Adrenal gland (tissue), 12 donors: ENCODE measurements around the gene UROD. TPM values are rescaled to one million over a fixed set of nuclear protein-coding genes. Genes with fewer than 3 reads are reported as not detected.
A peak's percentile ranks its signal among the peaks of the same experiment; 100 is the strongest.

Experiments
- DNase-seq, 7 donors: peaks; one replicate each; pipeline ENCODE4 v3.0.0-alpha.2; 2019 to 2020
- H3K27ac ChIP-seq, 5 donors: fragments of 200-600 bp; sonication (generic) in 4 of 5; 1 replicate in 3 of 5; 2 replicates in 2 of 5; pipeline versions ENCODE4 v1.5.1 to v1.8.0; 2016 to 2020; ENCODE audit warnings: mild to moderate bottlenecking in 1 of 5
- H3K27me3 ChIP-seq: fragments of 200-600 bp; 2 replicates; pipeline ENCODE4 v1.8.0; 2021
- H3K36me3 ChIP-seq, 2 donors: fragments of 200-600 bp; replicated peaks in 1 of 2; 1 replicate in 1 of 2; 2 replicates in 1 of 2; pipeline versions ENCODE4 v1.5.1 to v1.8.0; 2018 to 2022
- H3K4me1 ChIP-seq, 2 donors: fragments of 200-600 bp; replicated peaks in 1 of 2; 1 replicate in 1 of 2; 2 replicates in 1 of 2; pipeline versions ENCODE4 v1.5.1 to v1.8.0; 2018 to 2021
- H3K4me3 ChIP-seq, 4 donors: fragments of 200-600 bp; sonication (generic) in 3 of 4; one replicate each; pipeline ENCODE4 v1.5.1; 2016 to 2018
- H3K9me3 ChIP-seq, 3 donors: fragments of 200-600 bp; sonication (generic) in 1 of 3; replicated peaks in 1 of 3; 1 replicate in 2 of 3; 2 replicates in 1 of 3; pipeline versions ENCODE4 v1.5.1 to v1.8.0; 2016 to 2021
- POLR2A ChIP-seq, 2 donors: fragments of 450-650 bp; IDR thresholded peaks; one replicate each; pipeline ENCODE4 v1.6.1; 2017; ENCODE audit warnings: antibody characterized with exemption in 2 of 2, mild to moderate bottlenecking in 2 of 2, moderate library complexity in 1 of 2
- WGBS, 4 donors: extraction: QIAGEN DNeasy Blood & Tissue Kit in 2 of 4; methylation state at CpG; one replicate each; pipeline versions ENCODE4 v1.1.5 to v1.1.7; 2013 to 2017; 5-methylcytosine and 5-hydroxymethylcytosine counted together
- intact Hi-C, 2 donors: fragments of 100-400 bp; cut with DNase I; formaldehyde crosslinking; loops; one replicate each; pipeline versions ENCODE4 v1.14.1 to v1.15.0; 2022 to 2023
- polyA plus RNA-seq, 3 donors: library from polyadenylated mRNA; stranded (reverse); fragments of 200-250 nt in 2 of 3; fragments of 350-450 nt in 1 of 3; fragmentation: Illumina TruSeq in 1 of 3; extraction: RNeasy Lipid Tissue Mini Kit (QIAGEN cat#74804) in 1 of 3; gene quantifications; one replicate each; pipeline ENCODE4 v1.2.3, GENCODE V29; 2013 to 2014
- total RNA-seq, 9 donors: library from RNA; depleted of rRNA in 4 of 9; stranded (reverse); fragments of >200 nt in 4 of 9; fragments of 120-200 nt in 1 of 9; fragmentation: NEBNext Ultra II Directional in 1 of 9; extraction: Animal tissue kit (Norgen Biotek cat#: 25700) in 1 of 9; gene quantifications; one replicate each; pipeline versions ENCODE4 v1.1.0 to v1.2.4, GENCODE V29; 2013 to 2023
- TF ChIP-seq, protein P1 (sequence below), 6 experiments: fragments of 450-650 bp in 4 of 6; fragments of 200-600 bp in 2 of 6; sonication (generic) in 1 of 6; IDR thresholded peaks; 1 replicate in 5 of 6; 2 replicates in 1 of 6; pipeline versions ENCODE4 v1.5.1 to v1.8.0; 2016 to 2021; ENCODE audit warnings: antibody characterized with exemption in 6 of 6, mild to moderate bottlenecking in 2 of 6, moderate library complexity in 1 of 6
- donor health status: healthy with polysubstance abuse.
- donor health status: Bipolar disorder and iron deficiency.
- donor health status: DM: yes; HTN: yes; CAD: no.
- donor health status: DM: no; HTN: no; CAD: no.
- donor health status: DM: no; HTN: no; CAD: no.
- donor health status: DM: yes; HTN: yes; CAD: no.

UROD gene
- total and polyA plus RNA-seq, 12 donors = 169 to 380 (median 221) TPM

DNA sequence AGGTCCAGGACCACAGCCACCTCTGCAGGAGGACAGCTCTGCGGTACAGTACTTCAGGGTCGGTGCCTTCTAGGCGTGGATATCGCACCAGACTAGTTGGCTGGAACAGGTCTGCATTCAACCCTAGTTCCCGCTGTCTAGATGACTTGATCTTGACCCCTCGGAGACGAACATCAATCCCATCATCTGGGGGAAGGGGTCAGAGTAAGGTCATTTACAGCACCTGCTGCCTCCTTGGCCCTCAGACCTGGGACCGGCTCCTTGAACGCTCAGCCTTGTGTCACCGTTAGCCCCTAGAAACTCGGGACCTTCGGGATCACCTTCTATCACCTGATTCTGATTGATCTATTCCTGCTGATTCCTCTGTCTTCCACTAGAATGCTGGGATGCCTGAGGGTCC, 3.5 kb upstream of the UROD start:
- Histone ChIP-seq H3K9me3 (no peaks in the 10 kb centered on the region), H3K4me1 (peaks cover 31% of the 10 kb centered on the region in 2 donors), H3K36me3 (peaks cover 0 to 63% of the 10 kb centered on the region in 2 donors), H3K27me3 (no peaks in the 10 kb centered on the region), H3K4me3 (no peak overlapping the region), H3K27ac (no peak overlapping the region)
- TF ChIP-seq POLR2A (IDR thresholded peaks at IDR 0.05) = no peak
- TF ChIP-seq, protein P1, sequence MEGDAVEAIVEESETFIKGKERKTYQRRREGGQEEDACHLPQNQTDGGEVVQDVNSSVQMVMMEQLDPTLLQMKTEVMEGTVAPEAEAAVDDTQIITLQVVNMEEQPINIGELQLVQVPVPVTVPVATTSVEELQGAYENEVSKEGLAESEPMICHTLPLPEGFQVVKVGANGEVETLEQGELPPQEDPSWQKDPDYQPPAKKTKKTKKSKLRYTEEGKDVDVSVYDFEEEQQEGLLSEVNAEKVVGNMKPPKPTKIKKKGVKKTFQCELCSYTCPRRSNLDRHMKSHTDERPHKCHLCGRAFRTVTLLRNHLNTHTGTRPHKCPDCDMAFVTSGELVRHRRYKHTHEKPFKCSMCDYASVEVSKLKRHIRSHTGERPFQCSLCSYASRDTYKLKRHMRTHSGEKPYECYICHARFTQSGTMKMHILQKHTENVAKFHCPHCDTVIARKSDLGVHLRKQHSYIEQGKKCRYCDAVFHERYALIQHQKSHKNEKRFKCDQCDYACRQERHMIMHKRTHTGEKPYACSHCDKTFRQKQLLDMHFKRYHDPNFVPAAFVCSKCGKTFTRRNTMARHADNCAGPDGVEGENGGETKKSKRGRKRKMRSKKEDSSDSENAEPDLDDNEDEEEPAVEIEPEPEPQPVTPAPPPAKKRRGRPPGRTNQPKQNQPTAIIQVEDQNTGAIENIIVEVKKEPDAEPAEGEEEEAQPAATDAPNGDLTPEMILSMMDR (IDR thresholded peaks at IDR 0.05) = no peak
- DNase-seq = peak in 2 of 7 donors; percentile 6 to 46
- intact Hi-C loops = loop anchor here in 1 of 2 donors (5.0 kb wide), 1 partner anchor 171 kb away; no protein-coding TSS in a partner anchor
- 86 to 95% (median 91%) methylated on average over 8 to 12 of the region's 12 CpGs for WGBS, 4 donors

DNA sequence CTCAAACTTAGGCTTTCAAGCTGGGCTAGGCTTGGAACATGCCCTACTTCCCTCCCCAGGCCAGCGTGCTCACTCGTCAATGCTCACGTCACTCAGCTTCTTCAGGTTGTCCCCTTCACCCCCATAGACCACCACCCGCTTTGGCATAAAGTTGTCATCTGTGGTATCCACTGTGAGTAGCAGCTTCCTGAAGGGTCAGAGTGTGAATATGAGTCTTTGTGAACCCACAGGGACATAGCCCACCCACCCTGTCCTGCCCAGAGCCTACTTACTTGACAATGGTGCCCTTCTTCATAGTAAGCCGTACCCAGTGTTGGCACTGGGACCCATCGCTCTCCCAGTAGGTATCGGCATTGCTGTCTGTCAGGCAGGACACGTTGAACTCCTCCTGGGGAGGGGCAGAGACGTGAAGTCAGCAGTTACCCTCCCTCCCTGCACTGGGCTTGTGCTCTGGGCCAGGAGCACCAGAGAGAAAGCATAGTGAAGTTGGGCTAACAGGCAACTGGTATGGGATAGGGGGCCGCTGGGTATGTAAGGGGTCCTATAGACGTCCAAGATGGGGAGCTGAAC, 2.7 kb upstream of the UROD start:
- 90 to 95% (median 92%) methylated on average over 11 of the region's 11 CpGs for WGBS, 4 donors
- Histone ChIP-seq H3K4me3 (no peak overlapping the region), H3K27me3 (no peaks in the 10 kb centered on the region), H3K27ac (no peak overlapping the region), H3K36me3 (peaks cover 0 to 58% of the 10 kb centered on the region in 2 donors), H3K4me1 (peaks cover 34 to 40% of the 10 kb centered on the region in 2 donors), H3K9me3 (no peaks in the 10 kb centered on the region)
- intact Hi-C loops = loop anchor here in 1 of 2 donors (5.0 kb wide), 1 partner anchor 172 kb away; no protein-coding TSS in a partner anchor
- TF ChIP-seq POLR2A (IDR thresholded peaks at IDR 0.05) = no peak
- TF ChIP-seq, protein P1 (IDR thresholded peaks at IDR 0.05) = no peak
- peak in 2 of 7 donors; percentile 16 to 45 for DNase-seq

DNA sequence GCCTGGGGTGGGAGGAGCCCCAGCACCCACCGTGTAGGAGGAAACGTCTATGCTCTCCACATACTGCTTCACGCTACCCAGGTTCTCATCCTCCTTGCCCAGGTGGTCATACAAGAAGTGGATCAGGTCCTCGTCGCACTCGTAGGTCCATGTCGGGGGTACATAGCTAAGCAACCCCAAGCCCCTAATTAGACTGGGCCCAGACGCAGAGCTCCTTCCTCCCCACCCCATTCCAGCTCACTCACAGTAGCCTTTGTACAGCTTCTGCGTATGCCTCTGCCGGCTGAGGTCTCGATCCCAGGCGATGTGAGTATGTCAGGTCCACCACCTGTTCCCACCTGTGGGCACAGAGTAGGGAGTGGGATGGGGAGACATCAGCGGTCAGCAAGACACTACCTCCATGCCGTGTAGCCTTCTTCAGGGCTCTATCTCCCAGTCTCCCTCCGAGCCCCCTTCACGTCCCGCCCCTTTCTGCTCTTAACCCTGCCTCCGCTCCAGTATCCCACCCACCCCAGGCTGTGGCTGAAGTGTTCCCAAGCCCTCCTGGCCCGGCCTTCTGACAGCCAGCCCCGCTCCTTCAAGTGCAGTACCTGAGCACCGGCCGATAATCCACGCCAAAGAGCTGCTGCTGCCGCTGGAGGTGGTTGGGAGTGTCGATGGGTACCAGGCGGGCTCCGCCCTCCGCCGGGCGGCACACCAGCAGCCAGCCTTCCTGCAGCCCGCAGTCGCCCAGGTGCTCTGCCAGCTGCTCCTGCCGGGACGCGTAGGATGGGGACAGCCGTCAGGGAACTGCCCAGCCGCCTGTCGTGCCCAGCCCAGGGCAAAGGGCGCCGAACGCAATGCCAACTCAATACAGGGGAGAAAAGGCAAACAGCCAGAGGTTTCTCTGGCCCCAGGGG, 1.8 kb upstream of the UROD start:
- peak overlapping the region; percentile 36 to 88 (median 75) for H3K4me3 ChIP-seq
- H3K9me3 ChIP-seq = no peaks in the 10 kb centered on the region
- H3K4me1 ChIP-seq = peaks cover 38 to 47% of the 10 kb centered on the region in 2 donors
- peak in 5 of 7 donors; percentile 27 to 61 (median 39) for DNase-seq
- 19 to 47% (median 28%) methylated on average over 18 to 41 of the region's 41 CpGs for WGBS, 4 donors
- peaks cover 0 to 55% of the 10 kb centered on the region in 2 donors for H3K36me3 ChIP-seq
- H3K27ac ChIP-seq = peak overlapping the region in 3 of 5 donors; percentile 92 to 94 (median 93)
- no peaks in the 10 kb centered on the region for H3K27me3 ChIP-seq
- TF ChIP-seq, protein P1 (IDR thresholded peaks at IDR 0.05) = no peak
- no peak for TF ChIP-seq POLR2A (IDR thresholded peaks at IDR 0.05)
- intact Hi-C loops = loop anchor here (5.0 to 10.0 kb wide), 2 partner anchors 173 to 485 kb away; partner anchors contain the start of gene TESK2 (in 1 of the 2)
